Measurements from ENCODE around the gene DNAJC15.

GRCh38 chr13:43146400-43146799 lies 123.0 kb downstream of the DNAJC15 start:
- TF ChIP-seq POLR2AphosphoS5 (IDR thresholded peaks at IDR 0.05) (no peak), CTCF (IDR thresholded peaks at IDR 0.05) (no peak)
